T-helper 1 cell (primary cell): ENCODE results near the gene ALDH2.
A peak's percentile ranks its signal among the peaks of the same experiment; 100 is the strongest.
"Not testable (repeated sequence)": the region's sequence is repeated elsewhere in the genome, so short reads cannot be mapped to it uniquely, and the experiment has no call there.

Experiments used
- DNase-seq, 5 donors: peaks; one replicate each; pipeline ENCODE4 v3.0.0-alpha.2; 2012 to 2020

ALDH2 gene

GRCh38 chr12:111791507-111791906 is 24.8 kb downstream of the ALDH2 start:
- DNase-seq, result no peak

GRCh38 chr12:111792155-111792855 is 25.6 kb downstream of the ALDH2 start:
- no peak for DNase-seq

- no peak for DNase-seq
These were observed 26.1 kb downstream of the ALDH2 start for GRCh38 chr12:111792856-111793235.

GRCh38 chr12:111798182-111798581 is 31.4 kb downstream of the ALDH2 start:
- no peak for DNase-seq

GRCh38 chr12:111799758-111800157 is 33.0 kb downstream of the ALDH2 start:
- no peak for DNase-seq

GRCh38 chr12:111803038-111803626 is 36.4 kb downstream of the ALDH2 start:
- no peak for DNase-seq

- DNase-seq, result no peak
These were observed 37.1 kb downstream of the ALDH2 start for GRCh38 chr12:111803851-111804250.

GRCh38 chr12:111806304-111806703 is 39.6 kb downstream of the ALDH2 start:
- DNase-seq, result no peak

GRCh38 chr12:111807232-111807631 is 40.5 kb downstream of the ALDH2 start:
- no peak for DNase-seq

GRCh38 chr12:111812881-111813741 is 46.4 kb downstream of the ALDH2 start:
- peak; percentile 15 to 71 (median 41) for DNase-seq

- no peak for DNase-seq
These were observed 49.4 kb downstream of the ALDH2 start for GRCh38 chr12:111816065-111816615.

GRCh38 chr12:111816898-111817297 is 50.2 kb downstream of the ALDH2 start:
- DNase-seq, result not testable (repeated sequence)

- no peak for DNase-seq
These were observed 51.6 kb downstream of the ALDH2 start for GRCh38 chr12:111818340-111818739.

GRCh38 chr12:111819191-111820158 is 52.7 kb downstream of the ALDH2 start:
- DNase-seq, result no peak

- DNase-seq, result not testable (repeated sequence)
These were observed 54.1 kb downstream of the ALDH2 start for GRCh38 chr12:111820828-111821227.

- DNase-seq, result no peak
These were observed 56.2 kb downstream of the ALDH2 start for GRCh38 chr12:111822886-111823285.

GRCh38 chr12:111823891-111824290 is 57.2 kb downstream of the ALDH2 start:
- no peak for DNase-seq

- DNase-seq, result not testable (repeated sequence)
These were observed 57.6 kb downstream of the ALDH2 start for GRCh38 chr12:111824312-111824711.

GRCh38 chr12:111825509-111825908 is 58.8 kb downstream of the ALDH2 start:
- DNase-seq, result no peak

GRCh38 chr12:111826316-111826715 is 59.6 kb downstream of the ALDH2 start:
- DNase-seq, result no peak

GRCh38 chr12:111826992-111827391 is 60.3 kb downstream of the ALDH2 start:
- no peak for DNase-seq

GRCh38 chr12:111827907-111828306 is 61.2 kb downstream of the ALDH2 start:
- DNase-seq, result no peak
